ENCODE data around the gene CFAP221.

CFAP221 gene

DNA sequence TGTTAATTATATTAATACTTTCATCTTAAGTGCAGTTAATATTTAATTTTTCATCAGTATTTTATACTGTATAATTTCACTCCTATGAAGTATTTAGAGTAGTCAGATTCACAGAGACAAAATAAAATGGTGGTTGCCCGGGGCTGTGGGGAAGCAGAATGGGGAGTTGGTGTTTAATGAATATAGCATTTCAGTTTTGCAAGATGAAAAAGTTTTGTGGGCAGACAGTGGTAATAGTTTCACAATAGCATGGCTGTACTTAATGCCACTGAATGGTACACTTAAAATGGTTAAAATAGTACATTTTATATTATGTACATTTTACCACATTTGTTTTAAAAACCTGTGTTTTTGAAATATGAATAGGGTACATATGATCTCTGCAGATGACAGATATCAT, 31.2 kb downstream of the CFAP221 start:
- TF ChIP-seq, protein P1, sequence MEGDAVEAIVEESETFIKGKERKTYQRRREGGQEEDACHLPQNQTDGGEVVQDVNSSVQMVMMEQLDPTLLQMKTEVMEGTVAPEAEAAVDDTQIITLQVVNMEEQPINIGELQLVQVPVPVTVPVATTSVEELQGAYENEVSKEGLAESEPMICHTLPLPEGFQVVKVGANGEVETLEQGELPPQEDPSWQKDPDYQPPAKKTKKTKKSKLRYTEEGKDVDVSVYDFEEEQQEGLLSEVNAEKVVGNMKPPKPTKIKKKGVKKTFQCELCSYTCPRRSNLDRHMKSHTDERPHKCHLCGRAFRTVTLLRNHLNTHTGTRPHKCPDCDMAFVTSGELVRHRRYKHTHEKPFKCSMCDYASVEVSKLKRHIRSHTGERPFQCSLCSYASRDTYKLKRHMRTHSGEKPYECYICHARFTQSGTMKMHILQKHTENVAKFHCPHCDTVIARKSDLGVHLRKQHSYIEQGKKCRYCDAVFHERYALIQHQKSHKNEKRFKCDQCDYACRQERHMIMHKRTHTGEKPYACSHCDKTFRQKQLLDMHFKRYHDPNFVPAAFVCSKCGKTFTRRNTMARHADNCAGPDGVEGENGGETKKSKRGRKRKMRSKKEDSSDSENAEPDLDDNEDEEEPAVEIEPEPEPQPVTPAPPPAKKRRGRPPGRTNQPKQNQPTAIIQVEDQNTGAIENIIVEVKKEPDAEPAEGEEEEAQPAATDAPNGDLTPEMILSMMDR (IDR thresholded peaks at IDR 0.05; ENCODE audit: insufficient read depth, low read length, poor library complexity, severe bottlenecking): no peak
- Histone ChIP-seq H3K27me3 (replicated peaks; ENCODE audit: control insufficient read depth, insufficient read depth, low read length) (no peaks in the 10 kb centered on the region; the same call in none of the 2 replicates), H3K36me3 (ENCODE audit: control insufficient read depth, insufficient read depth, low read length) (no peaks in the 10 kb centered on the region), H3K4me3 (replicated peaks; ENCODE audit: low read depth, low read length) (no peak overlapping the region)
- DNase-seq (ENCODE audit: extremely low read depth, insufficient read length): no peak

DNA sequence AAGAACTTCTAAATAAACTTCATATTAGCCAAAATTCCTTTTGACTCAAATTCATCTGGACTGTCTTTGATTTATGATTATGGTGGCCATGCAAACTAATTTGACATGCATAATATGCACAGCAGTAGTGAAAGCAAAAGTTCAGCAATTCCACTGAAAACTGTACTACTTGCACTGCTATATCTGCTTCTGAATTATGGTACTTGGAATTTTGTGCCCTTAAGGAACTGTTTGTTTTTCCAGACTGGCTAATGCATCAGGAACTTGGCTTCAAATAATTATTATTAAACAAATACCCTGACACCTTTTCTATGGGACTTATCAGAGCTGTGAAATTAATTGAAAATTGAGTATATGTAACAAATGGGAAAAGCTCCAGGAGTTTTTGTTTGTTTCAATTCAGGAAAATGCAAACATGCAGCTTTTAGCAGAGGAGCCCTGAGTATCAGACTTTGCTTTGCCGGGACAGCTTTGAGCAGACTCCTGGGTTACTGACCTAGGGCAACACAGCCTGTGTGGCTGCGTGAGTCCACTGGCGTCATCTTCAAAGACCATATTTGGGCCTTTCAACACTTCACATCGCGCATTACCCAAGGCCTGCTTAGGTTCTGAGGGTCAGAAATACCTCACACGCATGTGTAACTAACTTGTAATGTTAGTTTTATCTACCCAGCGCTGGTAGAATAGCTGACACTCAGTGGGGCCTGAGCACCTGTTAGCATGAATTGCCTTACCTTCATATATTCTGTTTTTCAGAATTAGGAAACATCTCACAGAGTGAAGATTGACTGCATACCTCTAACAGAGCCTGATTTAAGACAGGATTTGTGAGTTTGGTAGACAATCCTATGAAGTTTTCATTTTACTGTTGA, 35.4 kb downstream of the CFAP221 start:
- H3K4me3 ChIP-seq (replicated peaks; ENCODE audit: low read depth, low read length): no peak overlapping the region
- TF ChIP-seq, protein P1 (IDR thresholded peaks at IDR 0.05; ENCODE audit: insufficient read depth, low read length, poor library complexity, severe bottlenecking): no peak
- peaks cover 2% of the 10 kb centered on the region for H3K27me3 ChIP-seq (replicated peaks; ENCODE audit: control insufficient read depth, insufficient read depth, low read length)
- H3K36me3 ChIP-seq (ENCODE audit: control insufficient read depth, insufficient read depth, low read length): no peaks in the 10 kb centered on the region
- DNase-seq (ENCODE audit: extremely low read depth, insufficient read length): no peak

DNA sequence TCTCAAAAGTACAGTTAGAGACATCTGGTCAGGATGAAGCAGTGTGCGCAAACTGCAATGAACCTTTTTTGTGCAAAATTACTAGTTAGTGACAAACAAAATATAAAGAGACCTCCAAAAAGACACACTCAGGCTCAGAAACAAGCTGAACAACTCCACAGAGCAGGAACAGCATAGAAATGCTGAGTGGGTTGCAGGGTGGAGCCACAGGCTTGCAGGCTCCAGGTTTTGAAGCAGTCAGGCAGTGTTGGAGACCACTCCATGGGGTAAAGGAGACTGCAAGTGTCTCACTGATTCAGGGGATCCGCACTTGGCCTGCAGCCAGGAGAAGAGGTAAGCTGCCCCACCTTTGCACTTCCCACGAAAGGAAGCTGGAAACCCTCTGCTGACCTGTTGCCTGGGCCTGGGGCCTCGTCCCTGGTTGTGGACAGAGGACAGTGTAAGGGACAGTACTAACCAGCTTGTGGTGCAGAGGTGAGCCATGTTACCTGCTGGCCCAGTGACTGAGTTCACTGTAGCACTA, 36.4 kb downstream of the CFAP221 start:
- Histone ChIP-seq H3K4me3 (replicated peaks; ENCODE audit: low read depth, low read length) (no peak overlapping the region), H3K27me3 (replicated peaks; ENCODE audit: control insufficient read depth, insufficient read depth, low read length) (peaks cover 2% of the 10 kb centered on the region), H3K36me3 (ENCODE audit: control insufficient read depth, insufficient read depth, low read length) (no peaks in the 10 kb centered on the region)
- TF ChIP-seq, protein P1 (IDR thresholded peaks at IDR 0.05; ENCODE audit: insufficient read depth, low read length, poor library complexity, severe bottlenecking): no peak
- DNase-seq (ENCODE audit: extremely low read depth, insufficient read length): no peak

DNA sequence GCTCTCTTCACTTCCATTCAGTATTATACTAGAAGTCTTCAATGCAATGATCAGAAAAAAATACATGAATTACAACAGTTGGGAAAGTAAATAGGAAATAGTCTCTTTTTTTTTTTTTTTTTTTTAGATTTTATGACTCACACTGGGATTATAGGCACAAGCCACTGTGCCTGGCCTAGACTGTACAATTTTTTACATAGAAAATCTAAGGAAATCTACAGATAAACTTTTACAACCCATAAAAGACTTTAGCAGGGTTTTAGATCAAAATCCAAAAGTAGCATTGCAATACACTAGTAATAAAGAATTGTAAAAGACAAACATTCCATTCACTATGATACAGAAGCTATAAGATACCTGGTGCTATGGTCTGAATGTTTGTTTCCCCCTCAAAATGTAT, 39.0 kb downstream of the CFAP221 start:
- DNase-seq (ENCODE audit: extremely low read depth, insufficient read length): no peak
- no peak overlapping the region for H3K4me3 ChIP-seq (replicated peaks; ENCODE audit: low read depth, low read length)
- H3K36me3 ChIP-seq (ENCODE audit: control insufficient read depth, insufficient read depth, low read length): no peaks in the 10 kb centered on the region
- H3K27me3 ChIP-seq (replicated peaks; ENCODE audit: control insufficient read depth, insufficient read depth, low read length): peaks cover 2% of the 10 kb centered on the region
- TF ChIP-seq, protein P1 (IDR thresholded peaks at IDR 0.05; ENCODE audit: insufficient read depth, low read length, poor library complexity, severe bottlenecking): no peak

DNA sequence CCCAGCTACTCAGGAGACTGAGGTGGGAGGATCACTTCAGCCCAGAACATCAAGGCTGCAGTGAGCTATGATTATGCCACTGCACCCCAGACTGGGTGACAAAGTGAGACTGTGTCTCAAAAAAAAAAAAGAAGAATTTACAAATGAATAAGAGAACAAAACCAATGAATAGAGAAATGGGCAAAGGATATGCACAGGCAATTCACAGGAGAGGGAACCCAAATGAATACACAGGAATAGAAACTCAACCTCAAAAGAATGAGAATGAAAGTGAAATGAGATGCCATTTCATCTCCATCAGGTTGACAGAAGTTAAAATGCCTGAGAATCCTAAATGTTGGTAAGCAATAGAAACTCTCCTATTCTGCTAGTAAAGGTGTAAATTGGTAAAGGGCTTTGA, 40.2 kb downstream of the CFAP221 start:
- Histone ChIP-seq H3K27me3 (replicated peaks; ENCODE audit: control insufficient read depth, insufficient read depth, low read length) (peaks cover 2% of the 10 kb centered on the region; the same call in 1 of the 2 replicates), H3K36me3 (ENCODE audit: control insufficient read depth, insufficient read depth, low read length) (no peaks in the 10 kb centered on the region)
- TF ChIP-seq, protein P1 (IDR thresholded peaks at IDR 0.05; ENCODE audit: insufficient read depth, low read length, poor library complexity, severe bottlenecking): no peak

More for the DNA sequence above, 40.2 kb downstream of the CFAP221 start:
- no peak overlapping the region for H3K4me3 ChIP-seq (replicated peaks; ENCODE audit: low read depth, low read length)
- DNase-seq (ENCODE audit: extremely low read depth, insufficient read length): no peak

Data from GM06990 (cell line).